Bone marrow (tissue), 2 donors: ENCODE results near the gene BANK1.

Source experiments
- DNase-seq, 2 donors: peaks; one replicate each; lab custom pipeline; 2025; lab: John Stamatoyannopoulos, UW

BANK1 gene

DNA sequence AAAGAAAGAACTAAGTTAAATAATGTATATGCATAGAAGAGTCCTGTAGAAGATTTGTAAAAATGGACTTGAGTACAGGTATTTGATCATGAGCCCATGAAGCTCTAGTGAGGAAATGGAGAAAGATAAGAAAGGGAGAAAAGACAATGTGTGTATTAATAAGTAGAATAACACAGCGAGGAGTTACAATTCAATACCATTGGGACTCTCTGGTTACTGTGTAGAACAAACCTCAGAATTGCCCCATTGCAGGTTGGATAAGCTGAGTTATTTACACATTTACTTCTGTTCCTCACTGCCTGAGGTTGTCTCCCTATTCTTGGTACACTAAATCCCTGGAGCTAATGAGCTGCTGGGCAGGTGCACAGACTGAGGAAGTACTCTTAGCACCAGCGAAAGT, 33.3 kb downstream of the BANK1 start:
- DNase-seq, result no peak

DNA sequence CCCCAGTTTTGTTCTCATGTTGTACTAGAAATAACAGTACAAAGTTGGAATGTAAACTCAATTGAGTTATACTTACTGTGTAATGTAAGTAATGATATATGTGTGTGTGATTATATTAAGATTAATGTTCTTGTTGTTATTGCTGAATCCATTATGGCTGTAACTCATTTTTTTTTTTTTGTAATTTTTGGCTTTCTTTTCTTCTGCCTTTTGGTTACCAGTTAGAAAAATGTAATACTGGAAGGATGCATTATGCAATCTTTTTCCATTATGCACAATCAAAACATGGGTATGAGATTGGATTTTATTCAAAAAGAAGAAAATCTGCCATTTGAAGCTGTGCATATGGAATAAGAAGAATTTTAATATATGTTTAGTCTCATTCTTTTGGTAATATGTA, 34.0 kb downstream of the BANK1 start:
- DNase-seq, result no peak

DNA sequence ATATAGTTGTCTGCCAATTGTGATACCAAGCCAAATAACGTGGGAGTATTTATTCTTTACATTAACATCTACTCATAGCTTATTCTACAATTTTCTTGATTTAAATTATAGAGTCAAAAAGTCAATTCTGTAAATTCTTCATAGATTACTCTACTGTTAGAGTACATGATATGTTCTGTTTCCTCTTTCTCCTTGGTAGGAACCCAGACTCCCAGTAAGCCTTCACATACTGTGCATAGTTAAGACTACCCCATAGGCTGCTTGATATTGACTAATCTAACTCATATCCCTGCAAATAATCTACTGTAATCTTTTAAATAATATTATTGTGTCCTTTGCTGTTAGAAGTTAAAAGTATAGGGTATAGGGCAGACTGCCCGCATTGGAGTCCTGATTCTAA, 35.4 kb downstream of the BANK1 start:
- no peak for DNase-seq

DNA sequence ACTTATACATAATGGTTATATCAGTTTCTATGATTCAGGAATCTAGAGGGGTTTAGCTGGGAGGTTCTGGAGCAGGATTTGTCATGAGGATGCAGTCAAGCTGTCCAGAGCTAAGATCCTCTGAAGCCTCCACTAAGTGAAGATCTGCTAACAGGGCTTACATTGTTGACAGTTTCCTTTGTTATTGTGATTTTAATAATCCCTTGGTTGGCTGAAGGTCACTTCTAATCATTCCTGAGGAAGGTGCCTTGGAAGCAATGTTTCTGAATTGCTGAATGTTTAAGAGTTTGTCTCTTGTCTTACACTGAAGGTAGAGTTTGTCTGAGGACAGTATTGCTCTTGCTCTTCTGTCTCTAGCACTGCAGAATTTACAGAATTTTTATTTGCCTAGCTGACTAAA, 41.3 kb downstream of the BANK1 start:
- DNase-seq, result no peak

DNA sequence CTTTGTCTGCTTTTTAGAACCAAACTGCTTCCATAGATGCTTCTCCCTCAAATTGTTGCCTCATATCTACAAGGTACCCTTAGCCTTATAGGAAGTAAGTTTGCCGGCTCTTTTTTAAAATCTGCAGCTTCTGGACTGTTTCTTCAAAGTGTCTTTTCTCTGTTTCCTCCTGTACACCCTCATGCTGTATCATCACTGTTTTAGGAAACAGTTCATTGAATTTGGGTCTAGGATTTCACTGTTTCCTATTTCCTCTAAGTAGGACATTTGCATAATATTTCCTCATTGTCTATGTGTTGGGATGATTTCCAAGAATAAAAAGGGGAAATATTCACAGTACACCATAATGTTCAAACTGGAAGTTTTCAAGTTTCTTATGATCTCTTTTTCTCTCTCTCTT, 43.0 kb downstream of the BANK1 start:
- no peak for DNase-seq

DNA sequence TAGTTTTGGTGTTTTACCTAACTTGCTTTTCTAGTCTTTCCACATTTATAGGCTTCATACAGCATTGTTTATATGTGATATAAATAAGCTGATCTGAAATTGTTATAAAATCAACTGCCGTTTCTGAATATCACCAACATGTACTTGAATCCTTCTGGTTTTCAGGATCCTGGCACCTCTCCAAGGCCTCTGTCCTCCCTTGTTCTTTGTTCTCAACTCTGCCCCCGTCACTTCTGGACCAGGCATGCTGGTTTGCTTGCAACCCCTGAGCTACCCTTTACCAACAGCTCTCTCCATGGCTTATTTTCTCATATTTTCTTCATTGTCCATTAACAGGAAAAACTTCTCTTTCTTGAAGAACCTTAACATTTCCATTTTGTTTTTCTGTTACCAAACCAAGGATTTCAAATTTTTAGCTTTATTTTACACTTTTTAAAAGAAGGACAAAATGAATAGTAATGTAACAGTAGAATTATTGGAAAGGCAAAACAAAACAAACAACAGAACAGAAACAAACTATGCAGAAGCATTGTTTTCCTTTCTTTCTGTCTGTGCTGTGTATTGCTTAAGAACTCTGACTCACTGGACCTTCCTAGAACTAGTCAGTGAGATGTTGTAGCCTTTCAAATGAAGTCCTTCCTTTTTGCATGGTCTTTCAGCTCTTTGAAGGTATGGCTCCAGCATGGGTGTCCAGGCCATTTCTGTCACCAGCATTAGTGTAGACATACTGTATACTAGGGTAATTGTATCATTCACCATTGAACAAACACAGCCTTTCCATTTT, 44.8 kb downstream of the BANK1 start:
- DNase-seq, result no peak

DNA sequence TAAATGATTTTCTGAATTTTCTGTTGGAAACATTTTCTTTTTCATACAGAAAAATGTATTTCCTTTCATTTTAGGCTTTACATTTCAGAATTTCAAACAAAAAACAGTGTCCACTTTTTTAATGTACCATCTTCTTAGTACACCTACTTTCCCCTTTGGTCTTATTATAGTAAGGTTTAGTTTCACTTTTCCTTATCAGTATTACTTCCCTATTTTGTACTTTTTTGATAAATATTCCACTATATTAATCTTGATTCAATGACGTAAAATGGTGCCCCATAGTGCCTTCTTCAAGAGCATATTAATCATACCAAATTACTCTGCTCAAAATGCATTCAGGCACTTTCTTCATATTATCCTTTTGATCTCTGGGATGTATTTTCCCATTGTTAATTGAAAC, 52.5 kb downstream of the BANK1 start:
- no peak for DNase-seq

DNA sequence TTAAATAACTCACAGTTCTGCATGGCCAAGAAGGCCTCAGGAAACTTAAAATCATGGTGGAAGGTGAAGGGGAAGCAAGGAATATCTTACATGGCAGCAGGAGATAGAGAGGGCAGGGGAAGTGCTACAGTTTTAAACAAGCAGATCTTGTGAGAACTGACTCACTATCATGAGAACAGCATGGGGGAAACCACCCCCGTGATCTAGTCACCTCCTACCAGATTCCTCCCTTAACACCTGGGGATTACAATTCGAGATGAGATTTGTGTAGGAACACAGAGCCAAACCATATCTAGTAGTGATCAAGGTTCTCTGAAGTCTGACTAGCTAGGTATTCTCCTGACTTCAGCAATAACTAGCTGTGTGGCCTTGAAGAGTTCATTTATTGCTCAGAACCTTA, 56.0 kb downstream of the BANK1 start:
- no peak for DNase-seq

DNA sequence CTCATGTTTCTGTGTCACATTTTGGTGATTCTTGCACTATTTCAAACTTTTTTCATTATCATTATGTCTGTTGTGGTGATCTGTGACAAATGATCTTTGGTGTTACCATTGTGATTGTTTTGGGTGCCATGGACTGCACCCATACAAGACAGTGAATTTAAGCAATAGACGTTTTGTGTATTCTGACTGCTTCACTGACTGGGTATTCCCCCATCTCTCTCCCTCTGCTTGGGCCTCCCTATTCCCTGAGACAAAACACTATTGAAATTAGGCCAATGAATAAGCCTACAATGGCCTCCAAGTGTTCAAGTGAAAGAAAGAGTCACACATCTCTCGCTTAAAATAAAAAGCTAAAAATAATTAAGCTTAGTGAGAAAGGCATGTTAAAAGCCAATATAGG, 60.2 kb downstream of the BANK1 start:
- DNase-seq, result no peak

DNA sequence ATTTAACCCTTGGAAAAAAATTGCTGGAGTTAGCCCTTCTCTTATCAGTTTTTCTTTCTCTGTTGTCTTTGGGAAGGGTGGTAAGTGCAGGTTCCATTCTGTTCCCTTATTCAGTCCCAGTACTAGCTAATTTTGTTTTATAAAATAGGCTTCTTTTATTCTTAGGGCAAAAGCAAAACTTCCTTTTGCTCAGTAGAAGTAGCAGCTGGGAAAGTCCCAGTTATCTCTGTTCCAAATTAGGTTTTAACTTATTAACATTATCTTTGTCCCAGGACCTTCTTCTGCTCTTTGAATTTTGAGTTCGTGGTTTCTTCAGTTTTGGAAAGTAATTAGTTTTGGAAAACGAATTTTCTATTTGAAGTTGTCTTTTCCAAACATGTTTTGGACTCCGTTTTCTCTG, 61.1 kb downstream of the BANK1 start:
- no peak for DNase-seq

DNA sequence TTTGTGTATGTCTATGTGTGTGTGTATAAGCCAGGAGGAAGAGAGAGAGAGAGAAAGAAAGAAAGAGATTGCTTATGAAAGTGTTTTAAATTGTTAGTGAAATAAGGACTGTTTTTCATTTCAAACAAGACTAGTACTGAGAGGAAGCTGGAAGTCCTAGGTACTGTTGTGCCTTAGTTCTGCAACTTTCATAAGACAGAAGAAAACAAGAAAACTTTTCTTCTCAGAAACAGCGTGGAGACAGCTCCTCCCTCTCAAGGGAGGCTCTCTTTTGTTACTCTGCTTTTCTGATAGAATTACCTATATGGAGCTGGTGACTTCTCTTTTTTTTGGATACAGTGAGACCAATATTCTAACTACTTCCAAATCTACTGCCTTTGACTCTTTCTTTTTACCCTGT, 62.5 kb downstream of the BANK1 start:
- no peak for DNase-seq

DNA sequence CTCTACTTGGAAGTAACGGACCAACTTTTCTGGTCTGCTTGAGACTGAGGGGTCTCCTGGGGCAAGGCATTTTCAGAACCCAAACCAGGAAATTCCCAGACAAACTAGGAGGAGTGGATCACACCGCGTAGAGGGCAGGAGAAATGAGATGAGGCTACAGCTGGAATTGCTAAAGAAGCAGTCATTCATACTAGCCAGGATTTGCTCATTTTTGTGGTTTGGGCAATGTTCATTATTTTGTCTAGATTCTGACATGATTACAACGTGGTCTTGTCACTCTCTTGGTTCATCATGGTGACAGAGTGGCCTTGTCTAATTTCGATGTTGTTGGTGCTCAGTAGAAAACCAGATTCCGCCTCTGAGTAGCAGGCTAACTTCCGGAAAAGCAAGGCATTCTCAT, 63.2 kb downstream of the BANK1 start:
- no peak for DNase-seq

DNA sequence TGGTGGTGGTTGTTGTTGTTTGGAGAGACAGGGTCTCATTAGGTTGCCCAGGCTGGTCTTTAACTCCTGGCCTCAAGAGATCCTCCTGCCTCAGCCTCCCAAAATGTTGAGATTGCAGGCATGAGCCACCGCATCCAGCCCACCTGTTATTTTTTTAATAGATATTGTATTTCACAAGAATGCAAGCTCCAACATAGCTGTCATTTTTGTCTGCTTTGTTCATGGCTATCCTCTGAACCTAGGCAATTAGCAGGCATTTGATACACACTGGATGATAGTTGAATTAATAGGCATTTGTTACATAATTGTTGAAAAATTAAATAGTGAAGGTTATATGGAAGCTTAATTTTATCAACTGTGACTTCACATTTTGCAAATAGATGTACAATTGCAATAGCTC, 64.7 kb downstream of the BANK1 start:
- DNase-seq, result no peak

DNA sequence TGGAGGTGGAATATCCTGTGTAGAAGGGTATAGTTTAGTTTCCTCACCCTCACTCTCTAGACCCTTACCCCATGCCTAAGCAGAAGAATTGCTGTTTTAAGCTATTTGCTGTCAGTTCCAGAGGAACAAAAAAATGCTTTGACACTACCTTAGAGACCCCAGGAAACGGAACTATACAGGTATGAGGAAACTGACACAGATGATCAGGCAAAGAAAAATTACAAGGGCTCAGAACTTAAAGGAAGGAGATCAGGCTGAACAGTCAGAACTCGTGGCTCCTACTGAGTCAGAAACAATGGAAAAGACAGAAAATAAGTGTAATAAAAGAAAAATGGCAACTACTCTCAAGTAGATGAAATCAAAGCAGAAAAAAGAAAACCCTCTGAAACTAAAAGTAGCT, 65.6 kb downstream of the BANK1 start:
- no peak for DNase-seq

DNA sequence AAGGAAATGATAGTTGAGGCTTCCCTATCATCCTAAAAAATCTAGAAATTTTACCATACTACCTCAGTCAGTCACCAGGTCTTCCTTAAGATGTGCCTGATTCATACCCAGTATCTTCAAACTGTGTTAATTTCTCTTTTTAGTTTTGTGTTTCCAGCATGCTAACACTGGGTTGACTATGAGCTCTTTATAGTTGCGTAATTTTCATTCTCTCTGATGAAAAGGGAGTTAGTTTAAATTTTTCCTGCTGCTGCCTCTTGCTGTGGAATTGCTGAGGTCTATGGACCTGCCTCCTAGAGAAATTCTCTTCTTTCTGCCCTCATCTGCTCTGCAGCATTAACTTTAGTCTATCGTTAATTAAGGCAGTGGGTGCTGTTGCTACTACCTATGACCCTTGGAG, 66.6 kb downstream of the BANK1 start:
- DNase-seq, result no peak

DNA sequence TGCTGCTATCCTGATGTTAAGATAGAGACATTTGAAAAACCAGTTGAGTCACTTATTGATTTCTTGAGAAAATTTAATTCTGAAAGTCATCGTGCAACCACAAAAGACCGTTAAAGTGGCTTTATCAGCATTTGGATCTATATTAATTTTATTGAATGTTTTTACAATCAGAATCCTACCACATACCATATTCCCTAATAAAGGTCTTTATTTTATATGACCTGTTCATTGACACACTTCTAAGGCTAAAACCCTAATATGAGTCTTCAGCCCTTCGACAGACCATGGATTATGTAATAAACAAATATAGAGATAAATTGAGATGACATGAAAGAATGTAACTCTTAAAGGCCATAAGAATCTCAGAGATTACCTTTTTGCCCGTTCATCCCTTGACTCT, 68.1 kb downstream of the BANK1 start:
- no peak for DNase-seq

DNA sequence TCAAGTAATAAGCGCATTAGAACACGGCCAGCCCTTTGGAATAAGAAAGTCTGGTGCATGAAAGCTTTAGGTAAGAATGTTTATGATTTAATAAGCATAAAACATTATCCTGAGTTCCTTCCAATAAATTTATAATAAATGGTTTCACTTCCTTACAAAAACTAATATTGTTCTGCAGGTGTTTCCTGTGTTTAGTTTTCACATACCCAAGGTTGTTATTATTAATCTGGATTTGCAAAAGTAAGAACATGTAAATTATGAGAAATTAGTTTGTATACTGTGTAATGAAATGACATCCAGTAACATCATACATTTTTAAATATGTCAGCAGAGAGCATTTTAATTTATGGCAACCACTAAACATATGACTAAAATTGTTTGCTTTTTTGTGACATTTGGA, 72.1 kb downstream of the BANK1 start:
- DNase-seq, result no peak

DNA sequence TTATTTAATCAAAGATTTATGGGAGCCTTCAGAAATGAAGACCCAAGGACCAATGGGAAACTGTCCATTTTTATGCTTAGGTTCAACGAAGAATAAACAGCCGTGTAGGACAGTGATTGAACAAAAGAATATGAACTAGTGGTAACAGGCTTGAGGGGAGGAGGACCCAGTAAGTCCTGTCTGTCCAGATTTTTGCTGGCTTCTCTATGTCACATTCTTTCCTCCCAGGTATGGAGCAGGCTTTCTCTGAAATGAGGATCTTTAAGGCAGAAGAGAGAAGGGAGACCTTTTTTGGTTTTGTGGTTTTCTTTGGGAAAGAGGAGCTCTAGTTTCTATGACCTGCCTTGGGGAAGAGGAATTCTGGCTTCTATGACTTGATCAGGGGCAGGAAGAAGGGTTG, 74.1 kb downstream of the BANK1 start:
- DNase-seq, result no peak

DNA sequence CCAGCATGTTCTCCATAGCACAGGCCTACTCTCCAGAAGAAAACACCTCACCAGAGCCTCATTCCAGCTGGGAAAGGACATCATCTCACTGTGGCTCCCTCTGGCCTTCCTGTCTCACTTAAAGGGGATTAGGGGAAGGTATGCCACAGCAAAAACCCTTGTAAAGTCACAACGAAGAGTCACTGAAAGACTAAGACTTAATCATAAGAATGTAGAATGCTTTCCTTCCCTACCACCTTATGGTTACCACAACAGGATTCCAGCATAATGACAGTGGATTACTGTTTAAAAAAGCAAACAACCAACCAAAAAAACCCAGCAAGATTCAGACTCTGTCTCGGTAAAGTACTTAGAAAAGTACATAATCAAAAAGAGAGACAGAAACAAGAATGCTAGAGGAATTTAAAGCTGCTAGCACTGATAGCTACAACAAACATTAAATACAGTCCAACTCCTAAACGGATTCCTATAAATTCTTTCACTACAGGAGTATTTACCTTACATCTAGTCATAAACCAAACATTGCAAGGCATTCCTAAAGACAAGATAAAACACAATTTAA, 75.1 kb downstream of the BANK1 start:
- DNase-seq, result no peak

DNA sequence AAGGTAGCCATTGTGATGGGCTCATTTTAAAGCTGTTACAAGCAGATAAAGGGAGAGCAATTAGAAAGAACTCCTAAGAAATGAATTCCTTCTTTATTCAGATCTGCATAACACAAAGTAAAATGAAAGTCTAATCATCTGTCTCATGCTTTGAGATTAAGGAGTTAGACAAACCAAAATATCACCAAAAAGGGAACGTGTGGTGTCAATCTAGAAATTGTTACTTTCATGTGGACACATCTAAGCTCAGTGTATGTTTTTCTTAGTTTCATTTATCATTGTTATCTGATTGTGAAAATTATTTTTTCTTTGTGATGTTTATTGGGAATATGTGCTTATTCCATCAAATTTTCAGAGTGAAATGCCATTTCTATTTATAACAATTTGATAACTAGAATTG, 80.3 kb downstream of the BANK1 start:
- DNase-seq, result no peak

DNA sequence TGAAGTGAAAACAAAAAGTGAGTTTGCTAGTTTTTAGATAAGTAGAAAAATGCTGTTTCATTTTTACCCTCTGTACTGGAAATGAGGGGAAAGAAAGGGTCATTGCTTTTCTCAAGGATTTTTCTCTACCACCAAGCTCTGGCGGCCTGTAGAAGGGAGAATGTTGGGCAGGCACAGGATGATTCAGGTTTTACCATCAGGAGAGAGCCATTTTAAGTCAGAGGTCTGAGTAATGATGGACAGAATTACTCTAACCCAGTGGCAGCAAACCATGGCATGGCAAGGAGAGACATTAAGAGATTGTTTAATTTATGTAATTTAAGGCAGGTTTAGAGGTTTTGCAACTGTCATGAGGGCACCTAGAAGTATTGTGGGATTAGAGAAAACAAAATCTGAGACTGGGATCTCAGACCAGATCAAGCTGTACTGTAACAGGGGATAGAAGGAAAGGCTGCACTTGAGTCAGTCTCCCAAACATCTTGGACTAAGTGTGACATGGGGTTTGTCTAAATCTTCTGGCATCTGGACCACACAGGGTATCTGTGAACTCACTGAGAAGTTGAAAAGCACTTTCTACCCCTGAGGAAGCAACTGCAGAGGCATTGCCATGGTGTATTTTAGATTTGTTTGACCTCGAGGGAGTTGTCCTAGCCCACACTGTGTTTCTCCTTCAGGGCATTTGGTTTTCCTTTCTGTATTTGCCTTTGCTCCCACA, 81.6 kb downstream of the BANK1 start:
- no peak for DNase-seq

DNA sequence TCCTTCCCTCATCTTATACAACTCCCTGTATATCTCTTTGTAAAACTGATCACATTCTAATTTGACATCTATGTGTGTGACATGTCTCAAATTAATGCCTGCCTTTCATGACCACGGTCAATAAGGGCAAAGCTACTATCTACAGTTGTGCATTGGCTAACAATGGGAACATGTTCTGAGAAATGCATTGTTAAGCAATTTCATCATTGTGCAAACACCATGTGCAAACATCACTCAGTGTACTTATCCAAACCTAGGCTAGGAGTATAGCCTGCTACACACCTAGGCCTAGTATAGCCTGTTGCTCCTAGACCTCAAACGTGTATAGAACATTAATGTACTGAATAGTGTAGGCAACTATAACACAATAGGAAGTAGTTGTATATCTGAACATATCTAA, 95.0 kb downstream of the BANK1 start:
- no peak for DNase-seq

DNA sequence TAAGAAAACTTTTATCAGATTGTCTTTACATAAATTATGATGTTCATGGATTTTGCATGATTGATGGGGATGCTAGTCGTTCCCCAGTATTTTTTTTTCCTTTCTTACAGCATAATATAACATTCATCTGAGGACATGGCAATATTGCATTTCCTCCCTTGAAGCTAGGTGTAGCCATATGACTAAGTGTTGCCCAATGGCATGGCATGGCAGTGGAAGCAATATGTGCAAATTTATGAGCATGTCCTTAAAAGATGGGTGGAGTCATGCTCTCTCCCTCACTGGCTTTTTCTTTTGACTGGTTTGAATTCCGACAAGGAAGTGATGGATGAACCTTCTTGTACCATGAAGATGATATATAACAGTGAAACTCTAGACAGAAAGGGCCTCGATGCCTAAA, 96.3 kb downstream of the BANK1 start:
- no peak for DNase-seq

DNA sequence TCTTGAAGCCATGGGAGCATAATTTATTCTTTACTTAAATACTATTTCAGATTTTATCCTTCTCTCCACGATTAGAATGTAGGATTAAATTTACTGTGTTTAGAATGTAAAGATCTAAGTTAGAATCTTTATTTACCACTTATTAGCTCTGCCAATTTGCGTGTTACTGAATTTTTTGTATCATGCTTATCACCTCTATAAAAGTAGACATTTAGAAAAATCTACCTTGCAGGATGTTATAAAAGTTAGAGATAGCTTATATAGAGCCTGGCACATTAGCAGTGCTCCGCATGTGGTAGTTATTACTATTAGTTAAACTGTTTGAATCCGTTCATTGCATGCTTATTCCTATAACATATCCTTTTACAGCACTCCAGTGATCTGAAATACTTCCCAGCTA, 97.9 kb downstream of the BANK1 start:
- no peak for DNase-seq
